Measurements from ENCODE around the gene RRP1B.

GRCh38 chr21:43658088-43658741 is 1.1 kb upstream of the RRP1B start:
- TF ChIP-seq CTCF (IDR thresholded peaks at IDR 0.05) (no peak), EZH2 (IDR thresholded peaks at IDR 0.05) (no peak), EZH2phosphoT487 (IDR thresholded peaks at IDR 0.05) (no peak)

Data from neural progenitor cell (in vitro differentiated cells).